A673 (cell line): ENCODE measurements around the gene DIRAS1.

Source experiments
- EZH2 ChIP-seq: fragments of 200-600 bp; sonication (generic); IDR thresholded peaks from 2 replicates; pipeline ENCODE4 v1.6.1; 2017; ENCODE audit warnings: borderline replicate concordance, low read depth, mild to moderate bottlenecking, mixed read lengths, antibody characterized with exemption, low read length; ENCODE audit not compliant: poor library complexity, severe bottlenecking
- TF ChIP-seq, protein P1 (sequence below): fragments of 300-800, 200-600 bp; sonication (generic); conservative IDR thresholded peaks from 2 replicates; pipeline ENCODE4 v1.5.1; 2017; ENCODE audit warnings: low read depth, mild to moderate bottlenecking, antibody characterized with exemption, low read length, moderate library complexity, mixed read lengths

GRCh38 chr19:2744113-2744512 lies 22.9 kb upstream of the DIRAS1 start:
- TF ChIP-seq, protein P1, sequence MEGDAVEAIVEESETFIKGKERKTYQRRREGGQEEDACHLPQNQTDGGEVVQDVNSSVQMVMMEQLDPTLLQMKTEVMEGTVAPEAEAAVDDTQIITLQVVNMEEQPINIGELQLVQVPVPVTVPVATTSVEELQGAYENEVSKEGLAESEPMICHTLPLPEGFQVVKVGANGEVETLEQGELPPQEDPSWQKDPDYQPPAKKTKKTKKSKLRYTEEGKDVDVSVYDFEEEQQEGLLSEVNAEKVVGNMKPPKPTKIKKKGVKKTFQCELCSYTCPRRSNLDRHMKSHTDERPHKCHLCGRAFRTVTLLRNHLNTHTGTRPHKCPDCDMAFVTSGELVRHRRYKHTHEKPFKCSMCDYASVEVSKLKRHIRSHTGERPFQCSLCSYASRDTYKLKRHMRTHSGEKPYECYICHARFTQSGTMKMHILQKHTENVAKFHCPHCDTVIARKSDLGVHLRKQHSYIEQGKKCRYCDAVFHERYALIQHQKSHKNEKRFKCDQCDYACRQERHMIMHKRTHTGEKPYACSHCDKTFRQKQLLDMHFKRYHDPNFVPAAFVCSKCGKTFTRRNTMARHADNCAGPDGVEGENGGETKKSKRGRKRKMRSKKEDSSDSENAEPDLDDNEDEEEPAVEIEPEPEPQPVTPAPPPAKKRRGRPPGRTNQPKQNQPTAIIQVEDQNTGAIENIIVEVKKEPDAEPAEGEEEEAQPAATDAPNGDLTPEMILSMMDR, result no peak
- no peak for TF ChIP-seq EZH2
